Activated CD8-positive, alpha-beta memory T cell treated with anti-CD3 and anti-CD28 coated beads for 48 hours (primary cell): ENCODE results near the gene PPP5C.
"Not testable (repeated sequence)": the region's sequence is repeated elsewhere in the genome, so short reads cannot be mapped to it uniquely, and the experiment has no call there.

Experiments
- DNase-seq, 3 experiments: peaks; one replicate each; pipeline ENCODE4 v3.0.0-alpha.2; 2020; ENCODE audit warnings: low read depth in 2 of 3, low spot score in 2 of 3

PPP5C gene

GRCh38 chr19:46346821-46347571 lies at the start of gene PPP5C:
TSS of gene PPP5C (plus strand) at chr19:46347087. CDS start at chr19:46347097, 10 bp downstream.
- peak; percentile 65 to 83 (median 70) for DNase-seq

GRCh38 chr19:46297700-46298478 lies 49.0 kb upstream of the PPP5C start:
- no peak for DNase-seq

- no peak for DNase-seq
Observed at GRCh38 chr19:46298479-46299003, 48.3 kb upstream of the PPP5C start.

GRCh38 chr19:46299004-46299509 lies 47.8 kb upstream of the PPP5C start:
- DNase-seq, result no peak

- no peak for DNase-seq
Observed at GRCh38 chr19:46299695-46300094, 47.2 kb upstream of the PPP5C start.

- no peak for DNase-seq
Observed at GRCh38 chr19:46303322-46303690, 43.6 kb upstream of the PPP5C start.

- no peak for DNase-seq
Observed at GRCh38 chr19:46303691-46304397, 43.0 kb upstream of the PPP5C start.

GRCh38 chr19:46306501-46306900 lies 40.4 kb upstream of the PPP5C start:
- no peak for DNase-seq

- no peak for DNase-seq
Observed at GRCh38 chr19:46308510-46308909, 38.4 kb upstream of the PPP5C start.

- no peak for DNase-seq
Observed at GRCh38 chr19:46309056-46309455, 37.8 kb upstream of the PPP5C start.

GRCh38 chr19:46311444-46311843 lies 35.4 kb upstream of the PPP5C start:
- DNase-seq, result no peak

- DNase-seq, result not testable (repeated sequence)
Observed at GRCh38 chr19:46313540-46314469, 33.1 kb upstream of the PPP5C start.

- DNase-seq, result no peak
Observed at GRCh38 chr19:46317339-46317738, 29.5 kb upstream of the PPP5C start.

GRCh38 chr19:46319613-46320012 lies 27.3 kb upstream of the PPP5C start:
- no peak for DNase-seq

- no peak for DNase-seq
Observed at GRCh38 chr19:46320559-46320958, 26.3 kb upstream of the PPP5C start.

- DNase-seq, result no peak
Observed at GRCh38 chr19:46321653-46322052, 25.2 kb upstream of the PPP5C start.

- DNase-seq, result not testable (repeated sequence)
Observed at GRCh38 chr19:46323227-46323626, 23.7 kb upstream of the PPP5C start.

- DNase-seq, result no peak
Observed at GRCh38 chr19:46324277-46324676, 22.6 kb upstream of the PPP5C start.

GRCh38 chr19:46326608-46327007 lies 20.3 kb upstream of the PPP5C start:
- DNase-seq, result no peak

- DNase-seq, result no peak
Observed at GRCh38 chr19:46328079-46328478, 18.8 kb upstream of the PPP5C start.
